HL-60 (cell line): ENCODE results near the gene BTBD7.

ENCODE experiments used
- CTCF ChIP-seq: IDR thresholded peaks from one replicate; pipeline ENCODE4 v1.5.1; 2011; ENCODE audit warnings: low read length, control low read depth, inconsistent platforms; ENCODE audit not compliant: insufficient read depth
- GABPA ChIP-seq: IDR thresholded peaks from 2 replicates; pipeline ENCODE4 v1.6.1; 2012; ENCODE audit warnings: low read depth
- POLR2AphosphoS5 ChIP-seq: IDR thresholded peaks from 2 replicates; pipeline ENCODE4 v1.6.1; 2012; ENCODE audit warnings: low read depth

GRCh38 chr14:93228550-93228949, 104.3 kb downstream of the BTBD7 start:
- TF ChIP-seq CTCF (no peak), POLR2AphosphoS5 (no peak), GABPA (no peak)
